AG09309 (cell line): ENCODE data around the gene GABRA5.
"Not testable (repeated sequence)": the region's sequence is repeated elsewhere in the genome, so short reads cannot be mapped to it uniquely, and the experiment has no call there.

Source experiments
- DNase-seq: peaks from one replicate; pipeline ENCODE4 v3.0.0-alpha.2; 2010; ENCODE audit warnings: low read depth
- H3K4me3 ChIP-seq: 2 replicates; pipeline ENCODE4 v1.5.1; 2011; ENCODE audit warnings: mild to moderate bottlenecking, low read depth, low read length, moderate library complexity; ENCODE audit not compliant: control insufficient read depth
- CTCF ChIP-seq: IDR thresholded peaks from 2 replicates; pipeline ENCODE4 v1.5.1; 2011; ENCODE audit warnings: mild to moderate bottlenecking, low read depth, low read length, inconsistent platforms; ENCODE audit not compliant: insufficient read depth, control insufficient read depth; ENCODE audit errors: missing control alignments

The GABRA5 gene

GRCh38 chr15:26866298-26867199 is at the start of gene GABRA5:
TSS of gene GABRA5 (plus strand) at chr15:26867062. CDS start at chr15:26869249, 2,187 bp downstream.
- DNase-seq: no peak
- H3K4me3 ChIP-seq: no peak within 1 kb of the TSS; the same call in 1 of the 2 replicates
- peak; percentile 34 for TF ChIP-seq CTCF

GRCh38 chr15:26831191-26831590 is 35.7 kb upstream of the GABRA5 start:
- not testable (repeated sequence) for DNase-seq, H3K4me3 ChIP-seq

- no peak for TF ChIP-seq CTCF
- no peak for DNase-seq
Measured at GRCh38 chr15:26831951-26832350, 34.9 kb upstream of the GABRA5 start.

GRCh38 chr15:26838742-26839460 is 28.0 kb upstream of the GABRA5 start:
- no peak overlapping the region for H3K4me3 ChIP-seq
- TF ChIP-seq CTCF: peak; percentile 40
- DNase-seq: no peak

More at GRCh38 chr15:26831951-26832350, 34.9 kb upstream of the GABRA5 start:
- H3K4me3 ChIP-seq: no peak overlapping the region

GRCh38 chr15:26841514-26841913 is 25.3 kb upstream of the GABRA5 start:
- no peak overlapping the region for H3K4me3 ChIP-seq
- no peak for TF ChIP-seq CTCF
- DNase-seq: no peak

GRCh38 chr15:26841941-26842340 is 24.9 kb upstream of the GABRA5 start:
- TF ChIP-seq CTCF: no peak
- H3K4me3 ChIP-seq: no peak overlapping the region
- DNase-seq: no peak

GRCh38 chr15:26842391-26842790 is 24.5 kb upstream of the GABRA5 start:
- no peak overlapping the region for H3K4me3 ChIP-seq
- TF ChIP-seq CTCF: no peak
- no peak for DNase-seq
